NCI-H446 (cell line): Measurements from ENCODE around the gene ASH1L.
"Not testable (repeated sequence)": the region's sequence is repeated elsewhere in the genome, so short reads cannot be mapped to it uniquely, and the experiment has no call there.

Source experiments
- DNase-seq, 2 experiments: peaks; one replicate each; lab custom pipeline; 2025; lab: John Stamatoyannopoulos, UW

The ASH1L gene

DNA sequence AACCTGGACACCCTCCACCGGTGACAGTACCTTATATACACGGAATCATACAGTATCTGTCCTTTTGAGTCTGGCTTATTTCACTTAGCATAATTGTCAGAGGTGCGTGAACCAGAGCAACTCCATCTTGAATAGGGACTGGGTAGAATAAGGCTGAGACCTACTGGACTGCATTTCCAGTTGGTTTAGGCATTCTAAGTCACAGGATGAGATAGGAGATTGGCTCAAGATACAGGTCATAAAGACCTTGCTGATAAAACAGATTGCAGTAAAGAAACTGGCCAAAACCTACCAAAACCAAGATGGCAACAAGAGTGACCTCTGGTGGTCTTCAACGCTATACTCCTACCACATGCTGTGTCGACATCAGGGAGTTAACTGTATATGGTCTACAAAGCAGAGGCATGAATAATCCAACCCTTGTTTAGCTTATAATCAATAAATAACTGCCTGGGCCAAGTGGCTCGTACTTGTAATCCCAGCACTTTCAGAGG is 255.3 kb downstream of the ASH1L start:
- DNase-seq: peak in 1 of 2 experiments; percentile 40

DNA sequence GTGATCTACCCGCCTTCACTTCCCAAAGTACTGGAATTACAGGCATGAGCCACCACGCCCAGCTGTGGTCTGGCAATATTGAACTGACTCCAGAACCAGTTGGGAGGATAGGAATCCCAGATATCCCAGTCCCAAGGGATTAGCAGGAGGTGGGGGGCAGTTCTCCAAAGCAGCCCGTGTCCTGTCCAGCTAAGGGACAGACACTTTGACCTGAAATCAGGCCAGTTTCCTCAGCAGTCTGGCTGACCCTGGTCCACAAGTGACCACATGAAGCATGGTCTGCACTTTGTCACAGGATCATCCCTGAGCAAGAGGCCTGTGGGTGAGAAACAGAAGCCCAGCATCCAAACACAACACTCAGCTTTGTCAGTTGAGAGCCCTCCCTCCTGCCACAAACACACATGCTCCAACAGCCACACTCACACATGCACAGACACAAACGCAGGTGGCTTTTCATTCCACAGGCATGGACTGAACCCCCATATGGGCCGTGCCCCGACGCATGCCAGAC is 256.7 kb downstream of the ASH1L start:
- no peak for DNase-seq

DNA sequence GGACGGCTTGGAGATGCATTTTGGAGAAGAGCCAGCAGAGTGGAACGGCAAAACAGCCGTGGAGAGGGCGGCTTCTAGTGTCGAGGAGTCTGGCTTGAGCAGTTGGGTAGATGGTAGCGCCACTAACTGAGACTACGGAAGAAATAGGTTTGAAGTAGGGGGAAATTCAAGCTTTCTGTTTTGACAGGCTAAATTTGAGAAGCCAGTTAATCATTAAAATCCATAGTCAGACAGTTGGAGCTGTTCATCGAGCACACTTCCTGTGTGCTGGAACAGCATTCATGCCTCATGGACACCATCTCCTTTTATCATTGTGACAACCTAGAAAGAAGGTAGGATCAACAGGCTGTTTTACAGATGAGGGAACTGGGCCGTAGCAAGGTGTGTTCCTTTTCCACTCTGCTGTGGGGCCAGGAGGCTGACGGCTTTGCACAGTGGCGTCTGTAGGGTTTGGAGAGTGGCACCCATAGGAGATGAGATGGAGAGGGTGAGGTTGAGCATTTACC is 258.0 kb downstream of the ASH1L start:
- DNase-seq: no peak

DNA sequence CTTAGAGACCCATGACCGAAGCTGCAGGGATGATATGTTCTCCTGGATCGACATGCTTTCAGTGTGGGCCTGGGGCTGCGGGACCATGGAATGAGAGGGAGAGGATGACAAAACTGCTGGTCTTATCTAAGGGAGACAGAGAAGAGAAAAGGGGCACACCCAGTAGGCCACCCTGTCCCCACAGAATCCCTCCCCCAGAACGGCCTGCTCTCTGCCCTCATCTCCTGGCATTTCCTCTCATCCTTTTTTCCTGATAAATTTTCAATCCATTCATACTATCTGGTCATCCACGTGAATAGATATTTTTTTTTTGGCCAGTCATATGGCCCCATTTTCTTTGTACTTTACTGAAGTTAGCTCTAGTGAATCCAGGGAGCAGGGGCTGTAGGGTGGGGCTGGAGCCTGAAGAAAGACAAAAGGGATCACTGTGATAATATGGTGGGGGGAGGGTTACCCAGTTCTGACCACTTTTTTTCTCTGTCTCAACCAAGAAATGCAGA is 261.2 kb downstream of the ASH1L start, which contains the start of gene PKLR:
Gene PKLR (minus strand): TSS at position 97 of the 500 bp plus-strand sequence. CDS start 43 bp downstream, at position 54.
- DNase-seq: no peak

DNA sequence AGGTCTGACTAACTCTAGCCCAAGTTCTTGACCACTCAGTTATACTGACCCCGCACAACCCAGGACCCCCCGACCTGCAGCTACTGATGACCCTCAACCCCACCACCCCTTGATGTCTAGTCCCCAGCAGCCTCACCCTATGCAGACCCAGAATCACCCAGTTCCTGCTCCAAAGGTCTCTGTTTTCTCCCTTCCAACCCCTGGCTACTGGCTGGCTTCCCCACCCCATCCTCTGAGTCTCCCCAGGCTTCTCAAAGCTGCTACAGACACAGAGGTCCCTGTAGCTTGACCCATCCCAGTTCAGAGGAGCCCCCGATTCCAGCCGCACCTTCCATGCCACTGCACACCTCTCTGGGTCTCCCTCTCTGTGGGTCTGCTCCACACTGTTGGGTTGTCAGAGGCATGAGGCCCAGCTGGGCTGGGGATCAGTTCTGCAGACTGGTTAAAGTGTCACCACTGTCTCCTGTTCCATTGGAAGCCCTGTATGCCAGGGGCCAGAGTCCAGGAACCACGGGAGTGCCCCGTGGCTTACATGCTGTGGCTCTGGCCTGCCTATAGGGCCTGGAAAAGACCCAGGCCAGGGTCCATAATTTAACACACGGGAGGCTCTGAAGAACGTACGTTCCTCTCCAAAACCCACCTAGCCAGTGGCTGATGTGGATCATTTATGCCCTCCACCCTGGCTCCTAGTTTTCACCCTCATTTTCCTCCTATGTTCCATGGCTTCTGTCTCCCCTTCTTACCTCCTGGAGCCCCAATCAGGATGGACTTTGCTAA is 261.9 kb downstream of the ASH1L start:
- DNase-seq: no peak

DNA sequence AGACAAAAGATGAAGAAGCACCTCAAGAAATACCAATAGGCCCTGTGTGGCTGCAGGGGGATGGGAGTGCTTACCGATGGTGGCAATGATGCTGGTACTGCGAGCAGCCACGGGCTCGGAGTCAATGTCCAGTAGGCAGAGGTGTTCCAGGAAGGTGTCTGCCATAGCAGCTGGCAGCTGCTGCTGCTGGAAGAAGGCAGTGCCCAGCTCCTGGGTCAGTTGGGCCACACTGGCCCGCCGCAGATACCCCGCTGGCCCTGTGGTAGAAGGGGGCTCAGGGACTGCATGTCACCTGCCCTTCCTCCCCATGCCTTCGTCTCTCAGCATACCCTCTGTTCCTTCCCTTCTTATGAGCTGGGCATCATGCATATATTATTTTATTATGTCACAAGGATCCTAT is 262.6 kb downstream of the ASH1L start:
- no peak for DNase-seq

DNA sequence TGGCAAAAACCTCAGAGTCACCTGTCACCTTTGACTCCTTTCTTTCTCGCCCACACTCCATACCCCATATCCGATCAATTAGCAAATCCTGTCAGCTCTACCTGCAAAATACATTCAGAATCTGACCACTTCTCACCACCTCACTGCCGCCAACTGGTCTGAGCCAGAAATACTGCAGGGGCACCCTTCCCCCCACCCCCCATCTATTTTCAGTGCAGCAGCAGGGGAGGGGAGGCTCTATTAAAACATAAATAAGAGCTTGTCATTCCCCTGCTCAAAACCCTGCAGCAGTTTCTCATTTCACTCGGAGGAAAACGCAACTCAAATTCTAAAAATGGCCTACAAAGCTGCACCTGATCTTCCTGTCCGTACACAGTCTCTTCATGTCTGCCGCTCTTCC is 265.2 kb downstream of the ASH1L start:
- no peak for DNase-seq

DNA sequence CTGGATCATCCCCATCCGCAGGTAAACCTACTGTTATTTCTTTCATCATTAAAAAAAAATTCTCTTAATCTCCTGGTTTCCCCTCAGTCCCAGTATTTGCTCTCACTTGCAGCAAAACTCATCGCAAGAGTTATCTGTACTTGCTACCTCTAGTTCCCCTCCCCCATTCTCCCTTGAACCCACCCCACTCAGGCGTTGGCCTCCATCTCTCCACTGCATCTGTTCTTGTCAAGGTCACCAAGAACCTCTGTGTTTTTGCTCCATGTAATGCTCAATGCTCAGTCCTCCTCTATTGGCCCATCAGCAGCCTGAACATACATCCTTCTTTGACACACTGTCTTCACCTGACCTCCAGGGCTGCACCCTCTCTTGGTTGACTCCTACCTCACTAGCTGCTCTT is 265.9 kb downstream of the ASH1L start:
- DNase-seq: no peak

DNA sequence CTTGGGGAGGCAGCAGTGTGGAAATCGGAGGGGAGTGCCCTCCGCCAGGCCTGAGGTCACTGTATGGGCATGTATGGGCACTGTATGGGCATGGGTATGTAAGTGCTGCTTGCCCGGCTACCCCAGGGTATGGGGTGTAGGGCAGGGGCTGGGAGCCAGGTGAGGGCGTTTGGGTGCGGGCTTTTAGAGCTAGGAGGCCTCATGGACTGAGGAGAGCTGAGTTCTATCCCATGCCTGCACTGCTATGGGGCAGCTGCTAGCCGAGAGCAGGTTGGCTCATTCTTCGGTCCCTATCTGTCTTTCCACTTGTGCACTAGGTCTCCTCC is 266.7 kb downstream of the ASH1L start:
- no peak for DNase-seq

DNA sequence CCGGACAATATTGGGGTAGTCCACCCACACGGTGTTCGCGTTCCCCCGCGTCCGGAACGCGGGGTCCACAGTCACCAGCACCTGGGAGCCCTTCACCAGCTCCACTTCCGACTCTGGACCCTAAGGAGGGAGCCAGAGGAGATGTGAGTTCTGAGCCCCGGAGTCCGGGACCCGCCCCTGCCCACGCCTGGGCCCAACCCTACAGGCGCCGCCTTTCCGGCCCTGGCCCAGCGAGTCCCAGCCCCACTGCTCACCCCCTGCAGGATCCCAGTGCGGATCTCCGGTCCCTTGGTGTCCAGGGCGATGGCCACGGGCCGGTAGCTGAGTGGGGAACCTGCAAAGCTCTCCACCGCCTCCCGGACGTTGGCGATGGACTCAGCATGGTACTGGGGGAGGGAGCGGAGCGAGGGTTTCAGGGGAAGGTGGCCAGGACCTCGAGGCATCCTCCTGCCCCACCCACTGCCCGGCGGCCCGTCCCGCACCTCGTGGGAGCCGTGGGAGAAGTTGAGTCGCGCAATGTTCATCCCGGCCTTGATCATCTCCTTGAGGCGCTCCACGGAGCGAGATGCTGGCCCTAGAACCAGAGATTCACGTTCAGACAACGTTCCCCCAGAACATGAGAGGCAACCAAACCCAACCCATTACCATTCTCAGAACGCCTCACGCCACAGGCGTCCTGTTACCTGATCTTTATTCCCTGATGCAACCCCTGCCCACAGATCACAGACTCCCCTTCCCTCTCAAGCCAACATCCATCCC is 267.2 kb downstream of the ASH1L start:
- no peak for DNase-seq

DNA sequence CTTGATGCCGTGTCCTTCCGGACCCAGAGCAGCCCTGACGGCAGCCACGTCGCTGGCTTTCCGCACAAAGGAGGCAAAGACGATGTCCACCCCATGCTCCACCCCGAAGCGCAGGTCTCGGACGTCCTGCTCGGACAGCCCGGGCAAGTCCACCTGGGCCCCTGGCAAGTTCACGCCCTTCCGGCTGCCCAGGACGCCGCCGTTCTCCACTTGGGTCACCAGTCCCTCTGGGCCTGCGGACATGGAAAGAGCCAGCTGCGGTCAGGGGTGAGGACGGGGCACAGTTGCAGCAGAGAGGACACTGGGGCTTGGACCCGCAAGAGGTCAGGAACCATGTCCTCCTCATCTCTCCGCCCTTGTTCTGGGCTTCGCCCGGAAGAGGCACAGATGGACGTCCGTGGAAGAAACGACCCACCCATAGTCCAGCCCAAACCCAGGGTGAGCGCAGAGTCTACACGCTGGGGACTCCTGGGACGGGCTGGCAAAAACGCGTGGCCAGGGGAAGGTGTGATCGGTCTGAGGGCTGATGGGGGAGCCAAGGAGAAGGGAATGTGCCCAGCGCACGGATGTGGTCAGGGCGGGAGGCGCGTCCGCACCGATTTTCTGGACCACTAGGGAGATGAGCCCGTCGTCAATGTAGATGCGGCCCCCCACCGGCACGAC is 268.0 kb downstream of the ASH1L start:
- no peak for DNase-seq

DNA sequence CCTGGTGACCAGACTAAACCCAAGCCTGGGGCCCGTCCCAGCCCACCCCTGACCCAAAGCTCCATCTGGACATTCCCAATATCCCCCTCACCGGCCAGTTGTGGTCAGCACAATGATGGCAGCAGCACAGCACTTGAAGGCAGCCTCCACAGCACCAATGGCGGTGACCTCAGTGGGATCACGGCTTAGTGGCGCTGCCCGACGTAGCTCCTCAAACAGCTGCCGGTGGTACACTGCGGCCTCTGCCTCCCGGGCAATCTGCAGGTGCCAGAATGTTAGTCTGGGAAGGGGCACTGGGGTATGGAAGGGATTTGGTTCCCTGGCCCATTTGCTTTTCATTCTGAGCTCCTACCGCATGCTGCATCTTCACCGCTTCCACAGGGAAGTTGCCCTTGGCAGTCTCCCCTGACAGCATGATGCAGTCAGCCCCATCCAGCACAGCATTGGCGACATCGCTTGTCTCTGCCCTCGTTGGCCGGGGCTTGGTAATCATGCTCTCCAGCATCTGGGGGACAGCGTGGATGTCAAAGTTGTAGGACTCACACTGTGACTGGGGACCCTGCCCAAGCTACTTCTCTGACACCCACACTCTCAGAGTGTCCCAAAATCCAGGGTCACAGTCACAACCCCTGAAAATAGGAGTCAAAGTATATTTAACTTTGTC is 269.4 kb downstream of the ASH1L start:
- DNase-seq: no peak

DNA sequence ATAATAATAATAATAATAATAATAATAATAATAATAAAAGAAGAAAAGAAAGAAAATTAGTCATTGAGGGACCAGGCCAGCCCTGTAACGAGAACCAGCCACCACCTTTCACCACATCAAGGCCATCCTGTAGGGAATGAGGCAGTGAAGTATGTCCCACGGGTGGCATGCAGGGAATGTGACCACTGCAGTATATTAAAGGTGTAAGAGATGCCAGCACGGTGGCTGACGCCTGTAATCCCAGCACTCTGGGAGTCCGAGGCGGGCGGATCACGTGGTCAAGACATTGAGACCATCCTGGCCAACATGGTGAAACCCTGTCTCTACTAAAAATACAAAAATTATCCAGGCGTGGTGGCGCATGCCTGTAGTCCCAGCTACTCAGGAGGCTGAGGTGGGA is 271.6 kb downstream of the ASH1L start:
- not testable (repeated sequence) for DNase-seq

DNA sequence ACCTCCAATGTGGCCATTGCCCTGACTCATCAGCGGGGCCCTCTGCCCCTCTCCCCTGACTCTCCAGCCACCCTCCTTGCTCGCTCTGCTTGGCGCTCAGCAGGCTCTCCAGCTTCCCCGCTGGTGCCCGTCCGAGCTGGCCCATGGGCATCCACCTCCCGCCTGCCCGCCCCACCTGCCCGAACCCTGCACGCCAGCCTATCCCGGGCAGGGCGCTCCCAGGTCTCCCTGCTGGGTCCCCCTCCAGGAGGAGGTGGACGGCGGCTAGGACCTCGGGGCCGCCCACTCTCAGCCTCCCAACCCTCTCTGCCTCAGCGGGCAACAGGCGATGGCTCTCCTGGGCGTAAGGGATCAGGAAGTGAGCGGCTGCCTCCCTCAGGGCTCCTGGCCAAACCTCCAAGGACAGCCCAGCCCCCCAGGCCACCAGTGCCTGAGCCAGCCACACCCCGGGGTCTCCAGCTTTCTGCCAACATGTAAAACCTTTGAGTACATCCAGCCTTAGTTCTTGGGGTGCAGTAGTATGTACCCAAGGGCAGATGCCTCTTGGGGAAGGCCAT is 274.5 kb downstream of the ASH1L start:
- DNase-seq: no peak

DNA sequence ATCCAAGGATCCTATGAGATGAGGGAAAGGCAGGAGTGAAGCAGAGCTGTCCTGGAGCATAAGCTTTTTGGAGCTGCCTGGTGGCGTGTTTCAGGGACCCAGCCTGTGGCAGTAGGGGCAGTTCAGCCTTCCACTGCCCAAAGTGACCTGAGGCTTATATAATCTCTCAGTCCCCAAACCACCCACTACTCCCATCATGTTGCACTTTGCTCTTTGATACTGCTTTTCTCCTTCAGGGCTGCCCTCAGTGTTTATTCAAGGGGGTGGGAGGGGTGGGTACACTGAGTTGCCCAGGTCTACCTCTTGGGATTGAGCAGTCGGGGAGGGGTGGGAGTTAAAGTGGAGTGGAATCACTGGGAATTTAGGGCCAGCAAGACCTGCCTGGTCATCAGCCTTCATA is 276.1 kb downstream of the ASH1L start:
- no peak for DNase-seq

DNA sequence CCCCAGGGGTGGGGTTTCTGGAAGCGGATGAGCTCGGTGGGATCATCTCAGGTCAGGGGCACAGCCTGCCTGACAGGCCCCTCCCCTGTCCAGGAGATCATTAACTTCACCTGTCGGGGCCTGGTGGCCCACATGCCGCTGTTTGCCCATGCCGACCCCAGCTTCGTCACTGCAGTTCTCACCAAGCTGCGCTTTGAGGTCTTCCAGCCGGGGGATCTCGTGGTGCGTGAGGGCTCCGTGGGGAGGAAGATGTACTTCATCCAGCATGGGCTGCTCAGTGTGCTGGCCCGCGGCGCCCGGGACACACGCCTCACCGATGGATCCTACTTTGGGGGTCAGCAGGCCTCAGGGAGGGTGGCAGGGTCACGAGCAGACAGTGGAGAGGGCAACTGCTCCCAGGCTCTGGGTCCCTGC is 277.0 kb downstream of the ASH1L start:
- no peak for DNase-seq
